Measurements from ENCODE around the gene TSTD2.

The TSTD2 gene

DNA sequence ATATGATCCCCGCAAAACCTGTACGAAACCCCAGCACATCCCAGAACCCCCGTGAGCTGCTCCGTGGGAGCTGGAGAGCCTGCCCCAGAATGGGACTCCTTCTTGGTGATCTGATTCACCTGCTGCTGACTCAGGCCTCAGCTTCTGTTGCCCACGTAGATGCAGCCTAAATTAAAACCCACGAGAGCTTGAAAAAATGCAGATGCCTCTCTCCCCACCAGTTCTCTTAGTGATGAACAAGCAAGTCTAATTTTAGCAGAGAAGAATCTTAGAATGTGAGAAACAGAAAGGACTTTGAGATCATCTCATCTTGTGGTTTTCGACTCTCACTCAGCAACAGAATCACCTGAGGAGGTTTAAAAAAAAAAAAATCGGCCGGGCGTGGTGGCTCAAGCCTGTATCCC is 74.1 kb downstream of the TSTD2 start:
- Histone ChIP-seq H3K4me1 (ENCODE audit: insufficient read depth, insufficient read length) (peaks cover 4% of the 10 kb centered on the region), H3K4me3 (ENCODE audit: insufficient read length, low read depth) (no peak overlapping the region), H3K27me3 (ENCODE audit: insufficient read depth, insufficient read length) (no peaks in the 10 kb centered on the region), H3K9ac (ENCODE audit: insufficient read length, low read depth) (no peak overlapping the region), H3K9me3 (ENCODE audit: insufficient read depth, low read length) (no peaks in the 10 kb centered on the region), H3K36me3 (ENCODE audit: insufficient read depth, insufficient read length, low read length) (no peaks in the 10 kb centered on the region)
- DNase-seq (ENCODE audit: low read depth, low spot score) = no peak
- TF ChIP-seq ZNF274 (IDR thresholded peaks at IDR 0.05; ENCODE audit: low read depth, low read length) (no peak), SUZ12 (IDR thresholded peaks at IDR 0.05; ENCODE audit: extremely low read depth, insufficient read depth, insufficient read length) (no peak), YY1 (IDR thresholded peaks at IDR 0.05; ENCODE audit: insufficient read depth, insufficient read length) (no peak)

- H3K27me3 ChIP-seq (ENCODE audit: insufficient read depth, insufficient read length) = no peaks in the 10 kb centered on the region
- DNase-seq (ENCODE audit: low read depth, low spot score) = no peak
- H3K4me1 ChIP-seq (ENCODE audit: insufficient read depth, insufficient read length) = peaks cover 4% of the 10 kb centered on the region
- no peaks in the 10 kb centered on the region for H3K9me3 ChIP-seq (ENCODE audit: insufficient read depth, low read length)
- no peak for TF ChIP-seq SUZ12 (IDR thresholded peaks at IDR 0.05; ENCODE audit: extremely low read depth, insufficient read depth, insufficient read length)
- TF ChIP-seq ZNF274 (IDR thresholded peaks at IDR 0.05; ENCODE audit: low read depth, low read length) = no peak
- TF ChIP-seq YY1 (IDR thresholded peaks at IDR 0.05; ENCODE audit: insufficient read depth, insufficient read length) = no peak
- no peaks in the 10 kb centered on the region for H3K36me3 ChIP-seq (ENCODE audit: insufficient read depth, insufficient read length, low read length)
- no peak overlapping the region for H3K4me3 ChIP-seq (ENCODE audit: insufficient read length, low read depth)
- no peak overlapping the region for H3K9ac ChIP-seq (ENCODE audit: insufficient read length, low read depth)
Observed at GRCh38 chr9:97558701-97559101, 74.5 kb downstream of the TSTD2 start.

- DNase-seq (ENCODE audit: low read depth, low spot score) = no peak
- Histone ChIP-seq H3K4me3 (ENCODE audit: insufficient read length, low read depth) (no peak overlapping the region), H3K4me1 (ENCODE audit: insufficient read depth, insufficient read length) (peaks cover 4% of the 10 kb centered on the region), H3K9ac (ENCODE audit: insufficient read length, low read depth) (no peak overlapping the region), H3K9me3 (ENCODE audit: insufficient read depth, low read length) (no peaks in the 10 kb centered on the region), H3K36me3 (ENCODE audit: insufficient read depth, insufficient read length, low read length) (no peaks in the 10 kb centered on the region), H3K27me3 (ENCODE audit: insufficient read depth, insufficient read length) (no peaks in the 10 kb centered on the region)
- TF ChIP-seq SUZ12 (IDR thresholded peaks at IDR 0.05; ENCODE audit: extremely low read depth, insufficient read depth, insufficient read length) (no peak), ZNF274 (IDR thresholded peaks at IDR 0.05; ENCODE audit: low read depth, low read length) (no peak), YY1 (IDR thresholded peaks at IDR 0.05; ENCODE audit: insufficient read depth, insufficient read length) (no peak)
Observed at GRCh38 chr9:97557606-97558095, 75.5 kb downstream of the TSTD2 start.

DNA sequence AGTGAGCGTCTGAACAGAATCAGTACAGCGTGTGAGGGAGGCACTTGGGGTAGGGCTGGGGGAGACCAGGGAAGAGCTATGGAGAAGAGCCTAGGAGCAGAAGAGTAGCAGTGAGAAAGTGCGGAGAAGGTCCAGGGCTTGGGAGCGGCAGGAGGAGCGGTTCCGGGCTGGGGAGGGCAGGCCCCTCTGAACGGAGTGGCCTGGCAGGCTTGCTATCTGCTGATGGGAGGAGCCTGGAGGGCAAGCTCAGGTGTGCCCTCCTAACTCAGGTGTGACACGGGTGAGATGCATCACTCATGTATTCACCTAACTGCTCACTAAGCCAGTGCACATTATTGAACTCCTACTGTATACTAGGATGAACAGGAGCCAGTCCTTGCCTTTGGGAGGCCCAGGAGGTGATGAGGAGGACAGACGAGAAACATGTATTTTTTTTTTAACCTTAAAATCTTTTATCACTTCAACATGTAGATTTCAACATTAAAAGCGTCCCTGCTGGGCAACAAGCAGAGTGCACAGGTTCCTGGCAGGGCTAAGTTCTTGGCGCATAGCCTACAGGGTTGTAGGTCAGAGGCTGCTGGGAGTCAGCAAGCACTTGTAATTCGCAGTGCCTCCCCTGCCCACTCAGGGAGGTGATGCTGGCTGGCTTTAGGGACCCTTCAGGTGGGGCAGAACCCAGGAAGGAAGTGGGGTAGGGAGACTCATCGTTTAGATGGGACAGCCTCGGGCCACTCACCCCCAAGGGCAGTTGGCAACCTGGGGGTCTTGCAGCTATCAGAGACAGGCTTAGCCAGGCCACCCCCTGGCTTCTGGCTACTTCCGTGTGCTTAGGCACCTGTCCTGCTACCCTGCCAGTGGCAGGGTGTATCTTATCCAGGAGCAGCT is 76.2 kb downstream of the TSTD2 start:
- no peak overlapping the region for H3K4me3 ChIP-seq (ENCODE audit: insufficient read length, low read depth)
- H3K9ac ChIP-seq (ENCODE audit: insufficient read length, low read depth) = no peak overlapping the region
- no peaks in the 10 kb centered on the region for H3K27me3 ChIP-seq (ENCODE audit: insufficient read depth, insufficient read length)
- no peaks in the 10 kb centered on the region for H3K36me3 ChIP-seq (ENCODE audit: insufficient read depth, insufficient read length, low read length)
- peaks cover 4% of the 10 kb centered on the region for H3K4me1 ChIP-seq (ENCODE audit: insufficient read depth, insufficient read length)
- TF ChIP-seq ZNF274 (IDR thresholded peaks at IDR 0.05; ENCODE audit: low read depth, low read length) (no peak), YY1 (IDR thresholded peaks at IDR 0.05; ENCODE audit: insufficient read depth, insufficient read length) (no peak), SUZ12 (IDR thresholded peaks at IDR 0.05; ENCODE audit: extremely low read depth, insufficient read depth, insufficient read length) (no peak)
- no peaks in the 10 kb centered on the region for H3K9me3 ChIP-seq (ENCODE audit: insufficient read depth, low read length)
- DNase-seq (ENCODE audit: low read depth, low spot score) = no peak

DNA sequence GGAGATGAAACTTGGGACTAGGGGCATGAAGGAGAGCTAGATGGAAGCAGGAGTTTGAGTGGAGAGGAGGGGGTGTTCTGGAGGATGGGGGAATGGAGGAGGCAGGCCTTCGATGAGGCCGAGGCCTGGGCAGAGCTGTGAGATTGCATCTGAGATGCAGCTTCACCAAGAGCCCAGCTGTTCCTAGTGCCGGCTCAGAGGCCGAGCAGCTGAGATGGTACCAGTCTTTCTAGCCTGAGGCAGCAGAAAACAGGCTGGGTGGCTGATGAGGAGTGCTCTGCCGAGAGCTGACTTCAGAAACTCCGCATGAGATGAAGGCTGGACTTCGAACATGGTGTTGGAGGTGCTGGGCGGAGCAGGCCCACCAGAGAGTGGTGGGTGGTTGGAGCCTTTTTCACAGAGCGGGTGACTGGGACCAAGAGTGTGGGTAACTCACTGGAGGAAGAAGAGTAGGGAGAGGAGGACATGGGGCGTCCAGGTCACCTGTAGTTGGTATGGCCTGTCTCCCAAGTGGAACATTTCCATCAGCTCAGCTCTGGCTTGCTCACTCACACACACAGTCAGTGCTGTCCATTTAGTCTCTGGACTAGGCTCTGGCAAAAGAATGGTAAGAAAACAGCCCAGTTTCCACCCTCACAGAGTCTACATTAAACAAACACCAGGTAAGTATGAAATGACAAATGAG is 77.0 kb downstream of the TSTD2 start:
- Histone ChIP-seq H3K27me3 (ENCODE audit: insufficient read depth, insufficient read length) (no peaks in the 10 kb centered on the region), H3K9me3 (ENCODE audit: insufficient read depth, low read length) (no peaks in the 10 kb centered on the region), H3K36me3 (ENCODE audit: insufficient read depth, insufficient read length, low read length) (no peaks in the 10 kb centered on the region), H3K9ac (ENCODE audit: insufficient read length, low read depth) (no peak overlapping the region), H3K4me1 (ENCODE audit: insufficient read depth, insufficient read length) (peaks cover 4% of the 10 kb centered on the region), H3K4me3 (ENCODE audit: insufficient read length, low read depth) (no peak overlapping the region)
- TF ChIP-seq SUZ12 (IDR thresholded peaks at IDR 0.05; ENCODE audit: extremely low read depth, insufficient read depth, insufficient read length) (no peak), YY1 (IDR thresholded peaks at IDR 0.05; ENCODE audit: insufficient read depth, insufficient read length) (no peak), ZNF274 (IDR thresholded peaks at IDR 0.05; ENCODE audit: low read depth, low read length) (no peak)
- DNase-seq (ENCODE audit: low read depth, low spot score) = no peak

DNA sequence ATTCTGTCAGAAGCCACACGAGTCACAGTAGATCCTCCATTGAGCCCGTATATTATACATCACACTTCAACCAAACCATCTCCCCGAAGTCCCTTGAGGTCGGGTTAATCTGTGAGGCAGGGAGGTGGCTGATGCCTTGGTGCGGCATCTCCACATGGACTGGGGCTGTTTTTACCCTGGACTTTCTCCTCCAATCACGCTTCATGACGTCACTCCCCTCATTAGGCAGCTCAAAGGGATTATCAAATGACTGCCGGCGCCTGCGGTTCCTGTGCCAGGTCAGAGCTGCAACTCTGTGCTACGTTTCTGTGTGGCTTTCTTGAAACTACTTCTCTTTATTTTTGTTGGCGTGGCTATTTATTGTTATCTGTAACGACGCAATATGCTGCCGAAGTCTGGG is 78.0 kb downstream of the TSTD2 start:
- Histone ChIP-seq H3K9ac (ENCODE audit: insufficient read length, low read depth) (no peak overlapping the region), H3K27me3 (ENCODE audit: insufficient read depth, insufficient read length) (no peaks in the 10 kb centered on the region), H3K4me1 (ENCODE audit: insufficient read depth, insufficient read length) (peaks cover 4% of the 10 kb centered on the region), H3K4me3 (ENCODE audit: insufficient read length, low read depth) (no peak overlapping the region), H3K36me3 (ENCODE audit: insufficient read depth, insufficient read length, low read length) (no peaks in the 10 kb centered on the region), H3K9me3 (ENCODE audit: insufficient read depth, low read length) (no peaks in the 10 kb centered on the region)
- no peak for TF ChIP-seq SUZ12 (IDR thresholded peaks at IDR 0.05; ENCODE audit: extremely low read depth, insufficient read depth, insufficient read length)
- no peak for TF ChIP-seq YY1 (IDR thresholded peaks at IDR 0.05; ENCODE audit: insufficient read depth, insufficient read length)
- no peak for TF ChIP-seq ZNF274 (IDR thresholded peaks at IDR 0.05; ENCODE audit: low read depth, low read length)
- no peak for DNase-seq (ENCODE audit: low read depth, low spot score)

DNA sequence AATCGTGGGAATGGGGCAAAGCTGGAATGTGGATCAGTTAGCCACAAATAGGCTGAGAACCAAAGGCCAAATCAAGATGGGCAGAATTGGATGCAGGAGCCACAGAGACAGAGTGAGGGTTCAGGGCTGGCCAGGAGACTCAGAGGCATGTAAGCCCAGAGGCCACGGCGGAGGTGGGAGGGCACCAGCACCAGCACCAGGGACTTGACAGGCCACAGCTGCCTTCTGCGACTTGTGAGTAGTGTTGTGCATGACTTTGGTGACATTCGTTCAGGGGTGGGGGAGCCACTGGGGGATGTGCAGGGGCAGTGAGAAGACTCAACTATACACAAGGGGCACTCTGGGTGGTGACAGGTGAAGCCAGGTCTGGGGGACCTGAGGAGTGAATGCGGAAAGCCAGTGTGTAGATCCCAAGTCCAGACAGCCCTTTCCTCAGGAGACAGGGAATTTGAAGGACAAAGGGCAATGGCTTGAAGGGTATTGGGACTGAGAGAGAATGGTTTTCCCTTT is 78.5 kb downstream of the TSTD2 start:
- H3K4me1 ChIP-seq (ENCODE audit: insufficient read depth, insufficient read length) = peaks cover 4% of the 10 kb centered on the region
- no peaks in the 10 kb centered on the region for H3K9me3 ChIP-seq (ENCODE audit: insufficient read depth, low read length)
- no peak for TF ChIP-seq YY1 (IDR thresholded peaks at IDR 0.05; ENCODE audit: insufficient read depth, insufficient read length)
- no peak for DNase-seq (ENCODE audit: low read depth, low spot score)
- H3K36me3 ChIP-seq (ENCODE audit: insufficient read depth, insufficient read length, low read length) = no peaks in the 10 kb centered on the region
- no peak overlapping the region for H3K4me3 ChIP-seq (ENCODE audit: insufficient read length, low read depth)
- H3K9ac ChIP-seq (ENCODE audit: insufficient read length, low read depth) = no peak overlapping the region
- no peaks in the 10 kb centered on the region for H3K27me3 ChIP-seq (ENCODE audit: insufficient read depth, insufficient read length)

Data from NT2/D1 (cell line).